DOHH2 (cell line): ENCODE data around the gene OR2AG1.

Experiments used
- CTCF ChIP-seq: fragments of 200-600 bp; sonication (generic); IDR thresholded peaks from one replicate; pipeline ENCODE4 v1.5.1; 2014; ENCODE audit warnings: antibody characterized with exemption, mild to moderate bottlenecking, low read depth, low read length; ENCODE audit not compliant: poor library complexity, severe bottlenecking
- EZH2phosphoT487 ChIP-seq: fragments of 200-600 bp; sonication (generic); IDR thresholded peaks from 2 replicates; pipeline ENCODE4 v1.6.1; 2017; ENCODE audit warnings: borderline replicate concordance, mild to moderate bottlenecking, antibody characterized with exemption, low read length, moderate library complexity, mixed read lengths

- TF ChIP-seq CTCF: no peak
- TF ChIP-seq EZH2phosphoT487: no peak
These were observed 51.2 kb downstream of the OR2AG1 start for GRCh38 chr11:6834021-6834420.
